GM13976 (cell line): Measurements from ENCODE around the gene ATRN.
"Not testable (repeated sequence)": the region's sequence is repeated elsewhere in the genome, so short reads cannot be mapped to it uniquely, and the experiment has no call there.

Source experiments
- DNase-seq: peaks from one replicate; pipeline ENCODE4 v3.0.0; 2012; ENCODE audit warnings: low spot score
- in situ Hi-C: fragments of 300-500 bp; cut with MboI; formaldehyde crosslinking; loops from one replicate; pipeline ENCODE4 v1.12.0; 2022; ENCODE audit warnings: low sequenced_read_pairs, mixed read lengths, inconsistent platforms; ENCODE audit not compliant: unreplicated experiment
- TF ChIP-seq, protein P1 (sequence below): IDR thresholded peaks from 2 replicates; pipeline ENCODE4 v1.5.1; 2012; ENCODE audit warnings: borderline replicate concordance, mild to moderate bottlenecking; ENCODE audit not compliant: insufficient read depth; ENCODE audit errors: extremely low read depth, missing control alignments, control extremely low read depth

ATRN gene

GRCh38 chr20:3595541-3595940, 124.7 kb downstream of the ATRN start:
- in situ Hi-C loops, result no loop called here
- no peak for DNase-seq
- TF ChIP-seq, protein P1, sequence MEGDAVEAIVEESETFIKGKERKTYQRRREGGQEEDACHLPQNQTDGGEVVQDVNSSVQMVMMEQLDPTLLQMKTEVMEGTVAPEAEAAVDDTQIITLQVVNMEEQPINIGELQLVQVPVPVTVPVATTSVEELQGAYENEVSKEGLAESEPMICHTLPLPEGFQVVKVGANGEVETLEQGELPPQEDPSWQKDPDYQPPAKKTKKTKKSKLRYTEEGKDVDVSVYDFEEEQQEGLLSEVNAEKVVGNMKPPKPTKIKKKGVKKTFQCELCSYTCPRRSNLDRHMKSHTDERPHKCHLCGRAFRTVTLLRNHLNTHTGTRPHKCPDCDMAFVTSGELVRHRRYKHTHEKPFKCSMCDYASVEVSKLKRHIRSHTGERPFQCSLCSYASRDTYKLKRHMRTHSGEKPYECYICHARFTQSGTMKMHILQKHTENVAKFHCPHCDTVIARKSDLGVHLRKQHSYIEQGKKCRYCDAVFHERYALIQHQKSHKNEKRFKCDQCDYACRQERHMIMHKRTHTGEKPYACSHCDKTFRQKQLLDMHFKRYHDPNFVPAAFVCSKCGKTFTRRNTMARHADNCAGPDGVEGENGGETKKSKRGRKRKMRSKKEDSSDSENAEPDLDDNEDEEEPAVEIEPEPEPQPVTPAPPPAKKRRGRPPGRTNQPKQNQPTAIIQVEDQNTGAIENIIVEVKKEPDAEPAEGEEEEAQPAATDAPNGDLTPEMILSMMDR, result no peak

DNA sequence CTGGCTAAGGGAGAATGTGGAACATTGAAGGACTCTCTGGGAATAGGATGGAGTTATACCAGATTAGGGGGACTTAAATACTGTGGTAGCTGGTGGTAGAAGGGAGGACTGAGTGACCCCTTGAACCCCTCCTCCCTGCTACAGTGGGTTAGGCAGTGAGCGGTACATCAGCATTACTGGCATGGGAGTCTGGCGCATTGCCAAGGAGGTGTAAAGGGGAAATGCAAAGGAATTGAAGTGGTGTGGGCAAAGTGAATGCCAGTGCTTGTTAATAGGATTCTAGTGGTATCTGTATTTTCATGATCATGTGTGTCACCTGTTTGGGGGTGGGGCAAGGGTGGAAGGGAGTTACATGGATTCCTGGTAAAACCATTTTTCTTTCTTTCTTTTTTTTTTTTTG, 132.3 kb downstream of the ATRN start:
- TF ChIP-seq, protein P1, result no peak
- in situ Hi-C loops, result no loop called here
- no peak for DNase-seq

DNA sequence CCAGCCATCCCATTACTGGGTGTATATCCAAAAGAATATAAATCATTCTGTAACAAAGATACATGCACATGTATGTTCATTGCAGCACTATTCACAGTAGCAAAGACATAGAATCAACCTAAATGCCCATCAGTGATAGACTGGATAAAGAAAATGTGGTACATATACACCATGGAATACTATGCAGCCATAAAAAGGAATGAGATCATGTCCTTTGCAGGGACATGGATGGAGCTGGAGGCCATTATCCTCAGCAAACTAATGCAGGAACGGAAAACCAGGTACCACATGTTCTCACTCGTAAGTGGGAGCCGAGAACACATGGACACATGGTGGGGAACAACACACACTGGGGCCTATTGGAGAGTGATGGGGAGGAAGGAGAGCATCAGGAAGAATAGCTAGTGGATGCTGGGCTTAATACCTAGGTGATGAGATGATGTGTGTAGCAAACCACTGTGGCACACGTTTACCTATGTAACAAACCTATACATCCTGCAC, 134.6 kb downstream of the ATRN start:
- DNase-seq, result not testable (repeated sequence)

DNA sequence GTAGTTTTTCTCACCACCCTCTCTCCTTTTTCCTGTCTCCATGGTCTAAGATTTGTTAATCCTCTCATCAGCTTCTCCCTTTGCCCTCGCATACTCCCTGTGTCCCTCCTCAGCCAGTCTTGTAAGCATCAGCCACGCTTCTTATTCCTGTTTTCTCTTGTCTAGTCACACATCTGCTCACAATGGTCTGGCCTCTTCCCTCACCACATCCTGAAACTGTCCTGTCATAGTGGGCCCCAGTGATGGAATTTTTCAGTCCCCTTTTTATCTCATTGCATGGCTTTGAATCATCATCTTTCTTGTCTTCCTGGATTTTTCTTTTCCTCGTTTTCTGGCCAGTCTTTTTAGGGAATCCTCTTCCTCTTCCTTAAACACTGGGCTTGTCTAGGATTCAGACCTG, 135.2 kb downstream of the ATRN start:
- no peak for DNase-seq
- TF ChIP-seq, protein P1, result no peak
- in situ Hi-C loops, result no loop called here

More for the DNA sequence above, 134.6 kb downstream of the ATRN start:
- in situ Hi-C loops, result not testable (repeated sequence)

DNA sequence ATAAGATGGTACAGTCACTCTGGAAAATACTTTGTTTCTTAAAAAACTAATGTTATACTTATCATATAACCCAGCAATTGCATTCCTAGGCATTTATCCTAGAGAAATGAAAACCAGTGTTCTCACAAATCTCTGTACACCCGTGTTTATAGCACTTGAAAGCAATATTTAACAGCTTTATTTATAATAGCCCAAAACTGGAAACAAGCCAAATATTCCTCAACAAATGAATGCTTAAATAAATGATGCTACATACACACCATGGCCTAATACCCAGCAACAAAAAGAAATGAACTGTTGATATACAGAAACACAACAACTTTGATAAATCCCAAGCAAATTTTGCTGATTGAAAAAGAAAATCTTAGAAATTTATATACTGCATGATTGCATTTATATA, 141.1 kb downstream of the ATRN start:
- TF ChIP-seq, protein P1, result no peak
- in situ Hi-C loops, result no loop called here
- DNase-seq, result no peak

DNA sequence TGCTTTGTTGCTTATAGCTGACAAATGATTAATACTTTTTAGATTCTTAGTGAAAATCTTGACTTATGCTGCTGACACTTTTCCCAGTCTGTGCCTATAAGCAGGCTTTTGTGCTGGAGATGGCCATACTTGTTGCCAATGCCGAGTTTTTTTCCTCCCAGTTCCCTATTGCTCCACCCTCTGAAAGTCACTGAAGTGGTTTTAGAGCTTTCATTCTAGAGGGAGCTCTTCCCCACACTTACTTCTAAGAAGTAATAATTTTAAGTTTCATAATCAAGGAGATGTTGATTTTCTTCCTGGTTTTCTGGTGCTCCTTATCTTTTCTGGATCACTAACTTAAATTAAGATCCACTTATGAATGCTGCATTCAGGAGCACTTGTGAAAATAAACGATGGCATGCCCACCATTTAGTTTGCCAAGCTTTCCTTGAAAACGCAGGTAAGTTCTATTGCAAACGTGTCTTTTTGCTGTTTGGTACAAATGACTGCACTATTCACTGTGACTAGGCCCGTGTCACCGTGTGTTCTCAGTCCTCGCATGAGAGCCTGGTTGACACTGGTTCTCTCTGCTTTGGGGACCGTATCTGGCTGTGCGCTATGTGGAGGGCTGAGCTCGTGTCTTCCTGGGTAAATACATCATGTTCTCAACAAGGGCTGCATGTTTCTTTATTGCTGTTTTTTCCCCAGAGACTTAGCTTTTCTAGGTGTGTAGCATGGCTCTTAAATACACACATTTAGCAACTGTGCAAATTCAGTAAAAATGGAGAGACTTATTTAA, 142.2 kb downstream of the ATRN start:
- in situ Hi-C loops, result no loop called here
- TF ChIP-seq, protein P1, result no peak
- no peak for DNase-seq

DNA sequence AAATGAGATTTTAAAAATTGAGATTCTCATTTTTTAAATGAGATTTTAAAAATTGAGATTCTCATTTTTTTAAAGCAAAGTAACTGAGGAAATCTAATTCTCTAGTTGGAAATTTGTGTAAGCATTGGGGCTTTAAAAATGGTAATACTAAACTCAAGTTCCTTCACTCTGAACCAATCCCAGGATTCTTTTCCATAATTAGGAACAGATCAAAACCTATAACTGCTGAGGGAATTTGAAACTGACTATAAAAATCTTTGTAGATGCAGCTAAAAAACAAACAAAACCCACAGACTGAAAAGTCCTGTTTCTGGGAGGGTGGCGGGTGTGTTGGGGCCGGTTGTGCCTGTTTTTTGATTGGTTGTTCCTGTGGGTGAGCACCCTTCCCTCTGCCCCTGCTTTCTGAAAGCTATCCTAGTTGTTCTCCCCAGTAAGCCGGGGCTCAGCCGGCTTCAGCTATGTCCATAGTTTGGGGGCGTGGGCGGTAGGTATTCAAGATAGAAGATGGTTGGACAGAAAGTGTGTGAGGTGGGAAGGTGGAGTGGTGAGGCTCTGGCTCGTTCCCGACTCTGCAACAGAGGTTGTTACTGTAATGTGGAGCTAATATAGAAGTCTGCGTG, 143.1 kb downstream of the ATRN start:
- no peak for DNase-seq
- in situ Hi-C loops, result no loop called here
- TF ChIP-seq, protein P1, result no peak
